Trophoblast cell (in vitro differentiated cells and primary cell): ENCODE results near the gene PHF21B.

Experiments
- DNase-seq, 2 donors: peaks; one replicate each; pipeline ENCODE4 v3.0.0-alpha.2; 2016
- H2AFZ ChIP-seq: 2 replicates; pipeline ENCODE4 v1.6.1; 2013; ENCODE audit warnings: low read length, moderate library complexity, mild to moderate bottlenecking; ENCODE audit not compliant: insufficient read depth, poor library complexity
- H2AK5ac ChIP-seq: 2 replicates; pipeline ENCODE4 v1.6.1; 2013; ENCODE audit warnings: mild to moderate bottlenecking, low read length
- H2BK120ac ChIP-seq: 2 replicates; pipeline ENCODE4 v1.6.1; 2013; ENCODE audit warnings: low read length, mild to moderate bottlenecking, moderate library complexity; ENCODE audit not compliant: insufficient read depth, poor library complexity
- H2BK12ac ChIP-seq: 2 replicates; pipeline ENCODE4 v1.6.1; 2013; ENCODE audit warnings: mild to moderate bottlenecking, low read length, moderate library complexity
- H2BK5ac ChIP-seq: 2 replicates; pipeline ENCODE4 v1.6.1; 2013; ENCODE audit warnings: low read length, low read depth, moderate library complexity, mild to moderate bottlenecking; ENCODE audit not compliant: poor library complexity
- H3K14ac ChIP-seq: 2 replicates; pipeline ENCODE4 v1.6.1; 2013; ENCODE audit warnings: mild to moderate bottlenecking, low read length
- H3K18ac ChIP-seq: 2 replicates; pipeline ENCODE4 v1.6.1; 2013; ENCODE audit warnings: mild to moderate bottlenecking, low read length
- H3K23ac ChIP-seq: 2 replicates; pipeline ENCODE4 v1.6.1; 2013; ENCODE audit warnings: low read length
- H3K27ac ChIP-seq: 2 replicates; pipeline ENCODE4 v1.5.1; 2013; ENCODE audit warnings: low read depth, mild to moderate bottlenecking, inconsistent platforms, low read length, moderate library complexity
- H3K27me3 ChIP-seq: 2 replicates; pipeline ENCODE4 v1.6.1; 2013; ENCODE audit warnings: inconsistent platforms, mild to moderate bottlenecking, low read length, moderate library complexity; ENCODE audit not compliant: insufficient read depth
- H3K36me3 ChIP-seq, 2 experiments: 1 replicate in 1 of 2; 2 replicates in 1 of 2; pipeline ENCODE4 v1.6.1; 2013; ENCODE audit warnings: low read length in 2 of 2, mild to moderate bottlenecking in 2 of 2, moderate library complexity in 1 of 2; ENCODE audit not compliant: insufficient read depth in 2 of 2, control insufficient read depth in 1 of 2
- H3K4ac ChIP-seq: 2 replicates; pipeline ENCODE4 v1.6.1; 2013; ENCODE audit warnings: low read depth, mild to moderate bottlenecking, low read length, moderate library complexity
- H3K4me1 ChIP-seq, 2 experiments: 1 replicate in 1 of 2; 2 replicates in 1 of 2; pipeline ENCODE4 v1.6.1; 2013; ENCODE audit warnings: low read length in 2 of 2, mild to moderate bottlenecking in 2 of 2, moderate library complexity in 1 of 2; ENCODE audit not compliant: insufficient read depth in 2 of 2, control insufficient read depth in 1 of 2
- H3K4me2 ChIP-seq: 2 replicates; pipeline ENCODE4 v1.6.1; 2013; ENCODE audit warnings: inconsistent platforms, mild to moderate bottlenecking, low read length, moderate library complexity
- H3K4me3 ChIP-seq: 2 replicates; pipeline ENCODE4 v1.5.1; 2013; ENCODE audit warnings: mild to moderate bottlenecking, low read depth, low read length, inconsistent platforms
- H3K79me1 ChIP-seq: one replicate; pipeline ENCODE4 v1.6.1; 2013; ENCODE audit warnings: low read length
- H3K79me2 ChIP-seq: 2 replicates; pipeline ENCODE4 v1.6.1; 2013; ENCODE audit warnings: low read length, mild to moderate bottlenecking; ENCODE audit not compliant: control insufficient read depth, insufficient read depth, poor library complexity
- H3K9ac ChIP-seq: 2 replicates; pipeline ENCODE4 v1.6.1; 2013; ENCODE audit warnings: mild to moderate bottlenecking, low read length
- H3K9me3 ChIP-seq: 2 replicates; pipeline ENCODE4 v1.6.1; 2013; ENCODE audit warnings: low read depth, mild to moderate bottlenecking, control low read depth, inconsistent platforms, low read length; ENCODE audit not compliant: insufficient read depth
- H4K12ac ChIP-seq: 2 replicates; pipeline ENCODE4 v1.6.1; 2013; ENCODE audit warnings: low read depth, mild to moderate bottlenecking, low read length, moderate library complexity
- H4K8ac ChIP-seq: 2 replicates; pipeline ENCODE4 v1.6.1; 2013; ENCODE audit warnings: low read depth, mild to moderate bottlenecking, low read length, moderate library complexity
- H4K91ac ChIP-seq: one replicate; pipeline ENCODE4 v1.6.1; 2013; ENCODE audit warnings: low read depth, mild to moderate bottlenecking, low read length, moderate library complexity
- WGBS: extraction: QIAGEN DNeasy Blood & Tissue Kit; methylation state at CpG from one replicate; pipeline ENCODE4 v1.1.7; 2013; ENCODE audit warnings: missing lambda C conversion rate; ENCODE audit not compliant: insufficient read length, insufficient coverage; ENCODE audit errors: extremely low coverage; 5-methylcytosine and 5-hydroxymethylcytosine counted together

The PHF21B gene

DNA sequence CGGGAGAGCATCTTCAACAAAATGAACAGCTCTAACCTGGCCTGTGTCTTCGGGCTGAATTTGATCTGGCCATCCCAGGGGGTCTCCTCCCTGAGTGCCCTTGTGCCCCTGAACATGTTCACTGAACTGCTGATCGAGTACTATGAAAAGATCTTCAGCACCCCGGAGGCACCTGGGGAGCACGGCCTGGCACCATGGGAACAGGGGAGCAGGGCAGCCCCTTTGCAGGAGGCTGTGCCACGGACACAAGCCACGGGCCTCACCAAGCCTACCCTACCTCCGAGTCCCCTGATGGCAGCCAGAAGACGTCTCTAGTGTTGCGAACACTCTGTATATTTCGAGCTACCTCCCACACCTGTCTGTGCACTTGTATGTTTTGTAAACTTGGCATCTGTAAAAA lies 147.5 kb downstream of the PHF21B start:
- Histone ChIP-seq H2AK5ac (no peak overlapping the region), H3K4me1 (no peaks in the 10 kb centered on the region), H3K79me2 (no peaks in the 10 kb centered on the region), H3K4ac (no peak overlapping the region), H3K14ac (no peak overlapping the region), H3K27me3 (no peaks in the 10 kb centered on the region), H3K27ac (no peak overlapping the region), H3K23ac (no peak overlapping the region), H2BK120ac (no peak overlapping the region), H3K18ac (no peak overlapping the region), H3K9me3 (peaks cover 7% of the 10 kb centered on the region), H3K4me3 (no peak overlapping the region), H3K79me1 (no peaks in the 10 kb centered on the region), H4K8ac (no peak overlapping the region), H3K9ac (no peak overlapping the region), H2AFZ (no peak overlapping the region), H4K12ac (no peak overlapping the region), H4K91ac (no peak overlapping the region), H2BK12ac (no peak overlapping the region), H2BK5ac (no peak overlapping the region), H3K36me3 (peaks cover 22 to 25% of the 10 kb centered on the region in 2 experiments), H3K4me2 (no peak overlapping the region)
- no peak for DNase-seq
- no CpG with 5 or more reads among the region's 11 CpGs for WGBS

DNA sequence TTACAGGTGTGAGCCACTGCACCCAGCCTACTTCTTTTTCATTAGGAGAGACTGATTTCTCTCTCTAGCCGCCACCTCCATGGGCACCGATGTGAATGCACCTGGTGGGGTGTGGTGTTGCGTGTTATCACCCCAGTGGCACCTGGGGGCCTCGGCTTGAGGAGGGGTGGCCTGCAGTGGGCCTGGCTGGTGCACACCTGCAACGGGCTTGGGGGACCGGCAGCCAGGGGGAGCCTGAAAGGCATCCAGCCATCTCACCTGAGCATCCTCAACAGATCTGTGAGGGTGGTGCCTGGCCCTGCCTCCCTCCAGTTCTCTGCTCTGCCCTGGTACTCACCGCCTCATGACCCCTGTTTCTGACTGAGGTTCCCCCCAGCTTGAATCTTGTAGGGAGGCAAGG lies 148.6 kb downstream of the PHF21B start:
- Histone ChIP-seq H3K27me3 (no peaks in the 10 kb centered on the region), H2AK5ac (no peak overlapping the region), H3K4me1 (no peaks in the 10 kb centered on the region), H4K91ac (no peak overlapping the region), H3K9me3 (peaks cover 7% of the 10 kb centered on the region), H4K12ac (no peak overlapping the region), H3K23ac (no peak overlapping the region), H3K4me2 (no peak overlapping the region), H2BK5ac (no peak overlapping the region), H2BK12ac (no peak overlapping the region), H3K9ac (no peak overlapping the region), H3K4me3 (no peak overlapping the region), H3K36me3 (peaks cover 22 to 29% of the 10 kb centered on the region in 2 experiments), H4K8ac (no peak overlapping the region), H2AFZ (no peak overlapping the region), H3K4ac (no peak overlapping the region), H3K14ac (no peak overlapping the region), H3K18ac (no peak overlapping the region), H3K27ac (no peak overlapping the region), H3K79me1 (no peaks in the 10 kb centered on the region), H2BK120ac (no peak overlapping the region), H3K79me2 (no peaks in the 10 kb centered on the region)
- WGBS = no CpG with 5 or more reads among the region's 7 CpGs
- no peak for DNase-seq

GRCh38 chr22:44860311-44860710 lies 149.5 kb downstream of the PHF21B start:
- no peak for DNase-seq
- Histone ChIP-seq H2BK120ac (no peak overlapping the region), H3K4me2 (no peak overlapping the region), H4K91ac (no peak overlapping the region), H4K8ac (no peak overlapping the region), H3K36me3 (peaks cover 24 to 33% of the 10 kb centered on the region in 2 experiments), H2BK5ac (no peak overlapping the region), H3K9ac (no peak overlapping the region), H3K14ac (no peak overlapping the region), H2BK12ac (no peak overlapping the region), H3K79me1 (no peaks in the 10 kb centered on the region), H3K18ac (no peak overlapping the region), H3K4me1 (no peaks in the 10 kb centered on the region), H3K4me3 (no peak overlapping the region), H3K79me2 (no peaks in the 10 kb centered on the region), H3K9me3 (peaks cover 5% of the 10 kb centered on the region), H2AK5ac (no peak overlapping the region), H3K27ac (no peak overlapping the region), H2AFZ (no peak overlapping the region), H3K27me3 (no peaks in the 10 kb centered on the region), H4K12ac (no peak overlapping the region), H3K23ac (no peak overlapping the region), H3K4ac (no peak overlapping the region)
- no CpG with 5 or more reads among the region's 6 CpGs for WGBS

- no peaks in the 10 kb centered on the region for H3K4me1 ChIP-seq
- no peak overlapping the region for H4K91ac ChIP-seq
- no peak overlapping the region for H2AFZ ChIP-seq
- H3K9ac ChIP-seq = no peak overlapping the region
- no peaks in the 10 kb centered on the region for H3K79me1 ChIP-seq
- H3K23ac ChIP-seq = no peak overlapping the region
- H2BK12ac ChIP-seq = no peak overlapping the region
- no peak overlapping the region for H3K4ac ChIP-seq
- no peak overlapping the region for H3K18ac ChIP-seq
- no peak overlapping the region for H3K4me2 ChIP-seq
- WGBS = no CpG with 5 or more reads among the region's 13 CpGs
- H3K79me2 ChIP-seq = no peaks in the 10 kb centered on the region
- H3K27me3 ChIP-seq = no peaks in the 10 kb centered on the region
- H2BK120ac ChIP-seq = no peak overlapping the region
- H3K27ac ChIP-seq = no peak overlapping the region
- no peak overlapping the region for H4K8ac ChIP-seq
- H2BK5ac ChIP-seq = no peak overlapping the region
- peaks cover 4% of the 10 kb centered on the region for H3K9me3 ChIP-seq
- H3K4me3 ChIP-seq = no peak overlapping the region
- no peak overlapping the region for H4K12ac ChIP-seq
- no peak overlapping the region for H3K14ac ChIP-seq
- no peak for DNase-seq
- H3K36me3 ChIP-seq = peaks cover 24 to 33% of the 10 kb centered on the region in 2 experiments
- H2AK5ac ChIP-seq = no peak overlapping the region
These were observed 150.2 kb downstream of the PHF21B start for GRCh38 chr22:44859641-44860040.
